ENCODE results near the gene LRMDA.

DNA sequence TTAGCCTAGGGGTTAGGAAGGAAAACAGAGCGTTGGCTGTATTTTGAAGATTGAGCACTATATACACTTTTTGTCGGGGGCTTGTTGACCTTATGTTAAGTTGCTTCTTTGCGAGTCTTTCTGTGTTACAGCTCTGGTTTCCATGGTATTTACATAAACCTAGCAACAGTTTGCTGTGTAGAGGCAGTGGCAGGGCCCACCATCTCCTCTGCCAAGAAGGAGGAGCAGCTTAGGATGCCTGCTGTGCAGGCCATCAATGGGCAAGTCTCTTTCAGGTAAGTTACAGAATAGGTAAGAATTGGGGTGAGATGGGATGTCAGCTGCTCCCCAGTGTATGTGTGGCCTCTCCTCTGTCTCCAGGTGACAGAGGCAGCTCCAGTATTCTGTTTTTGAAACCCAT lies 485.5 kb downstream of the LRMDA start:
- TF ChIP-seq, protein P1, sequence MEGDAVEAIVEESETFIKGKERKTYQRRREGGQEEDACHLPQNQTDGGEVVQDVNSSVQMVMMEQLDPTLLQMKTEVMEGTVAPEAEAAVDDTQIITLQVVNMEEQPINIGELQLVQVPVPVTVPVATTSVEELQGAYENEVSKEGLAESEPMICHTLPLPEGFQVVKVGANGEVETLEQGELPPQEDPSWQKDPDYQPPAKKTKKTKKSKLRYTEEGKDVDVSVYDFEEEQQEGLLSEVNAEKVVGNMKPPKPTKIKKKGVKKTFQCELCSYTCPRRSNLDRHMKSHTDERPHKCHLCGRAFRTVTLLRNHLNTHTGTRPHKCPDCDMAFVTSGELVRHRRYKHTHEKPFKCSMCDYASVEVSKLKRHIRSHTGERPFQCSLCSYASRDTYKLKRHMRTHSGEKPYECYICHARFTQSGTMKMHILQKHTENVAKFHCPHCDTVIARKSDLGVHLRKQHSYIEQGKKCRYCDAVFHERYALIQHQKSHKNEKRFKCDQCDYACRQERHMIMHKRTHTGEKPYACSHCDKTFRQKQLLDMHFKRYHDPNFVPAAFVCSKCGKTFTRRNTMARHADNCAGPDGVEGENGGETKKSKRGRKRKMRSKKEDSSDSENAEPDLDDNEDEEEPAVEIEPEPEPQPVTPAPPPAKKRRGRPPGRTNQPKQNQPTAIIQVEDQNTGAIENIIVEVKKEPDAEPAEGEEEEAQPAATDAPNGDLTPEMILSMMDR (tag by site-specific recombination; IDR thresholded peaks at IDR 0.05) = no peak
- TF ChIP-seq, protein P2, sequence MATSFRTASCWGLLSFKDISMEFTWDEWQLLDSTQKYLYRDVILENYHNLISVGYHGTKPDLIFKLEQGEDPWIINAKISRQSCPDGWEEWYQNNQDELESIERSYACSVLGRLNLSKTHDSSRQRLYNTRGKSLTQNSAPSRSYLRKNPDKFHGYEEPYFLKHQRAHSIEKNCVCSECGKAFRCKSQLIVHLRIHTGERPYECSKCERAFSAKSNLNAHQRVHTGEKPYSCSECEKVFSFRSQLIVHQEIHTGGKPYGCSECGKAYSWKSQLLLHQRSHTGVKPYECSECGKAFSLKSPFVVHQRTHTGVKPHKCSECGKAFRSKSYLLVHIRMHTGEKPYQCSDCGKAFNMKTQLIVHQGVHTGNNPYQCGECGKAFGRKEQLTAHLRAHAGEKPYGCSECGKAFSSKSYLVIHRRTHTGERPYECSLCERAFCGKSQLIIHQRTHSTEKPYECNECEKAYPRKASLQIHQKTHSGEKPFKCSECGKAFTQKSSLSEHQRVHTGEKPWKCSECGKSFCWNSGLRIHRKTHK (tag by site-specific recombination; IDR thresholded peaks at IDR 0.05) = no peak
- no peak for TF ChIP-seq MYNN (tag by site-specific recombination; IDR thresholded peaks at IDR 0.05; ENCODE audit: borderline replicate concordance)
